GM12872 (cell line): ENCODE results near the gene SYVN1.

Experiments
- TF ChIP-seq, protein P1 (sequence below): IDR thresholded peaks from 3 replicates; pipeline ENCODE4 v1.5.1; 2011; ENCODE audit warnings: low read depth, mild to moderate bottlenecking, low read length, moderate library complexity; ENCODE audit not compliant: insufficient read depth

The SYVN1 gene

GRCh38 chr11:65084598-65085375 is 49.5 kb downstream of the SYVN1 start:
- TF ChIP-seq, protein P1, sequence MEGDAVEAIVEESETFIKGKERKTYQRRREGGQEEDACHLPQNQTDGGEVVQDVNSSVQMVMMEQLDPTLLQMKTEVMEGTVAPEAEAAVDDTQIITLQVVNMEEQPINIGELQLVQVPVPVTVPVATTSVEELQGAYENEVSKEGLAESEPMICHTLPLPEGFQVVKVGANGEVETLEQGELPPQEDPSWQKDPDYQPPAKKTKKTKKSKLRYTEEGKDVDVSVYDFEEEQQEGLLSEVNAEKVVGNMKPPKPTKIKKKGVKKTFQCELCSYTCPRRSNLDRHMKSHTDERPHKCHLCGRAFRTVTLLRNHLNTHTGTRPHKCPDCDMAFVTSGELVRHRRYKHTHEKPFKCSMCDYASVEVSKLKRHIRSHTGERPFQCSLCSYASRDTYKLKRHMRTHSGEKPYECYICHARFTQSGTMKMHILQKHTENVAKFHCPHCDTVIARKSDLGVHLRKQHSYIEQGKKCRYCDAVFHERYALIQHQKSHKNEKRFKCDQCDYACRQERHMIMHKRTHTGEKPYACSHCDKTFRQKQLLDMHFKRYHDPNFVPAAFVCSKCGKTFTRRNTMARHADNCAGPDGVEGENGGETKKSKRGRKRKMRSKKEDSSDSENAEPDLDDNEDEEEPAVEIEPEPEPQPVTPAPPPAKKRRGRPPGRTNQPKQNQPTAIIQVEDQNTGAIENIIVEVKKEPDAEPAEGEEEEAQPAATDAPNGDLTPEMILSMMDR = no peak

DNA sequence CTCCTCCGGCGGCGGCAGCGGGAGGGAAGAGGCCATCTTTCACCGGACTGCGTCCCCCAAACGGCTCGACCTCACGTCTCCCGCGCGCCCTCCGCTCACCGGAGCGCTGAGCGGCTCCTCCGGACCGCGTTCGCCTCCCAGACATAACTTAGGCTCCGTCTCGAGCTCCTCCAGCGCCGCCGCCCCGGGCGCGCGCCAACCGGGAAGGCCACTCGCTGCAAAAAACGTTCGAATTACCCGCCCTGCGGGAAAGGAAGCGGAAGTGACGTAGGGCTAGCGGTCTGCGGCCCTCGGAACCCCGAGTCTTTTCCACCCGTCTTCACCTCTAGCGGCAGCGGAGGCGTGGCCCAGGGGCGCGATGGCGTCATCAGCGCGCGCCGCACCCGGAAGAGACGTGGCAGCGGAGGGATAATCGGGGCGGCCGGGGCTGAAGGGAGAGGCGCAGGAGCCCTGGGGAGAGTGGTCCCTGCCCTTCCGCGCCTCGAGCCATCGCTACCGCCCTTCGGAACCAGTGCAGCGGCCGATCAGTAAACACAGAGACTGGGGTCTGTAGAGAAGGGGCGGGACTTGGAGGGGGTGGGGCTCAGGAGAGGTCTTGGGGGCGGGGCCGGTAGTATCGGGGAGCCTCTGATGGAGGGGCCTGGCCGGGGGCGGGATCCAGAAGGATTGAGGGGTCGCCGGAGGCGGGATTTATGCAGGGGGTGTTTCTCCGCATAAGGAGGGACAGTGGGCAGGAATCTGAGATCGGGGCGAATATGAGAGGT is 50.3 kb downstream of the SYVN1 start, which contains the start of the genes CDCA5 and ZFPL1:
CDCA5 (minus strand) TSS at position 207 of the 764 bp plus-strand sequence; CDS start at position 145, 62 bp downstream.
ZFPL1 (plus strand) TSS at position 389 of the 764 bp plus-strand sequence. CDS start 477 bp downstream, outside the sequence.
- TF ChIP-seq, protein P1 = no peak

GRCh38 chr11:65083134-65083833 is 51.0 kb downstream of the SYVN1 start:
- TF ChIP-seq, protein P1 = no peak

DNA sequence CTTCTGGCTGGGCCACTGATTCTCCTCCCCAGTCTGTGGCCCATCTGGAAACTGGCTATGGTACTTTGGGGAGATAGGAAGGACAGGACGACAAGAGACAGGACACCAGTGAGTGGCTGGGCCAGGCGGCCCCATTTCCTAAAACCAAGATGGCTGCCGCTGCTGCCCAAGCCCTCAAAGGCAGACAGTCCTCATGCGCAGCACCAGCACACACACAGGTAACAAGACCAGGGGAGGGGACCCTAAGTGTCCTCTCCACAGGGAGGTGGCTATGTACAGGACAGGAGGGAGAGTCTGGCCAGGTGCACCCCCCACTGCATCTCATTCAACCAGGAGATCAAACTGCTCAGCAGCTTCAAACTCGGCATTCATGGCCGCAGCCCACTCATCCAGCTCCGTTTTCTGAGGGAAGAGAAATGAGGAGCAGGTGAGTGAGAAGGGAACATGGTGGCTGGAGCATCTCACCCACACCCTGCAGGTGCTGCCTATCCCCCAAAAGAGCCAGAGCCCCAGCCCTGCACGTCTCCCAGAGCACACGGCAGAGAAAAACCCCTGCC is 55.5 kb downstream of the SYVN1 start:
- TF ChIP-seq, protein P1 = no peak

- TF ChIP-seq, protein P1 = peak; percentile 89
Measured at GRCh38 chr11:65078151-65078550, 56.2 kb downstream of the SYVN1 start.

DNA sequence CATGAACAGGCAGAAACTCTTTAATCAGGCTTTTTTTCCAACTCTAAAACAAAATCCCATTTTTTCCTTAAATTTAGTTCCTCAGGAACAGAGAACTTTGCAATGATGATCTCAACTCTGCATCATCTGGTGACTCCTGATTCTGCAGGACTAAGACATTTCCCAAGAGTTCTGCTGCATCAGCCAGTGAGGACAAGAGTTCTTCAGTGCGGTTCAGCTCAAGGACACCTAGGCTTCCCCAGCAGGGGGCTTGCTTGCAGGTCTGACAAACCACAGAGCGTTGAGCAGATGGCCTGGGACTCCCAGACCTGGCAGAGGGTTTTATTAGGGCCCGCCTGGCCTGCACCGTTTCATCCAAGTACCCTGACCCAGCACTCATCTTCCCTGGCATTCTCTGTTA is 56.9 kb downstream of the SYVN1 start:
- TF ChIP-seq, protein P1 = no peak
